KOPT-K1 (cell line): Measurements from ENCODE around the gene GATAD2B.
"Not testable (repeated sequence)": the region's sequence is repeated elsewhere in the genome, so short reads cannot be mapped to it uniquely, and the experiment has no call there.

Source experiments
- H3K27ac ChIP-seq: fragments of 200-600 bp; sonication (generic); 2 replicates; pipeline ENCODE4 v1.5.1; 2016; ENCODE audit warnings: antibody characterized with exemption, mild to moderate bottlenecking, low read depth, low read length; ENCODE audit not compliant: poor library complexity, severe bottlenecking
- H3K36me3 ChIP-seq: fragments of 200-600 bp; sonication (generic); 2 replicates; pipeline ENCODE4 v1.5.1; 2017; ENCODE audit warnings: antibody characterized with exemption, mild to moderate bottlenecking, low read length, moderate library complexity; ENCODE audit not compliant: insufficient read depth
- H3K9me3 ChIP-seq: fragments of 200-600 bp; sonication (generic); 2 replicates; pipeline ENCODE4 v1.5.1; 2017; ENCODE audit warnings: antibody characterized with exemption, low read length, mild to moderate bottlenecking; ENCODE audit not compliant: insufficient read depth, poor library complexity, severe bottlenecking

Gene GATAD2B

GRCh38 chr1:153773096-153773921, 149.5 kb downstream of the GATAD2B start:
- H3K27ac ChIP-seq, result no peak overlapping the region
- H3K36me3 ChIP-seq, result peaks cover 60% of the 10 kb centered on the region
- no peaks in the 10 kb centered on the region for H3K9me3 ChIP-seq

DNA sequence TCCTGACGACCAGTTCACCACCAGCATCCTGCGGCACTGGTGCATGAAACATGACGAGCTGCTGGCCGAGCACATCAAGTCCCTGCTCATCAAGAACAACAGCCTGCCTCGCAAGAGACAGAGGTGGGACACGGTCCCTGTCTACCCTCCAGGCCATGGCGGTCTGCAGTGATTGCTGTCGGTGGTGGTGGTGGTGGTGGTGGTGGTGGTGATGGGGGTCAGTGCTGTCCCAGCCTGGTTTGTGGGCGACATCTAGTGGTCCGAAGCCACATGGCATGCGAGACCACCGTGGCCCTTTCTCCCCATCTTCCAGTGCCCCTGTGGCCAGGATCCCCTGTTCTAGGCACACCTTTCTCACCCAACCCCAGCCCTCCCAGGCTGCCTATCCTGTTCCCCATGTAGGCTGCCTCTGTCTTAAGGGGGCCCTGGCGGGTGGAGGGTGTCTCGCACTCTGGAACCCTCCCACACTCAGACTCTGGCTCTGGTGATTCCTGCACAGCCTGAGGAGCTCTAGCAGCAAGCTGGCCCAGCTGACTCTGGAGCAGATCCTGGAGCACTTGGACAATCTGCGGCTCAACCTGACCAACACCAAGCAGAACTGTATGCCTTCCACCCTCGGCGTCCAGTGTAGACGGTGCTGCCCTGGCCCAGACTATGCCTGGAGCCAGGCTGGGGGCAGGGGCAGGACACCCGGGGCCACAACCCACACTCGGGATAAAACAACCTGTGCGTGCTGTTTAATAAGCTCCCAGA, 150.8 kb downstream of the GATAD2B start:
- H3K9me3 ChIP-seq, result no peaks in the 10 kb centered on the region
- no peak overlapping the region for H3K27ac ChIP-seq
- H3K36me3 ChIP-seq, result peaks cover 73% of the 10 kb centered on the region

DNA sequence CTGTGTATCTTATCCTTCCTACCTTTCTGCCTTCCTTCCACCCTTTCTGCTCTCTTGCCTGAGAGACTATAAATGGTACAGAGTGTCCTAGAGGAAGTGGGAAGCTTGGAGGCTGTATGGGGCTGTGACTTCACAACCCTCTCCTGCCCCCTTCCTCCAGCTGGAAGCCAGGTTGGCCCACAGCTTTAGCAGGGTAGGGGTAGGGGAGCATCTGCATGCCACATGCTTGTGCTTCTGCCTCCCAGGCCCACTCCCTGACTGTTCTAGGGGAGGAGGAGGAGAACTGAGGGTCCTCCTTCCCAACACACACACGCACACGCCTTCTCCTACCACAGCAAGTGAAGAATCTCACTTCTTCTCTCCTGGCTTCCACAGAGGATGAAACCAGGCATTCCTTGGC, 151.5 kb downstream of the GATAD2B start:
- Histone ChIP-seq H3K36me3 (peaks cover 78% of the 10 kb centered on the region), H3K27ac (no peak overlapping the region)

GRCh38 chr1:153770797-153771196, 152.0 kb downstream of the GATAD2B start:
- Histone ChIP-seq H3K36me3 (peaks cover 78% of the 10 kb centered on the region), H3K27ac (no peak overlapping the region)

More for the DNA sequence above, 151.5 kb downstream of the GATAD2B start:
- H3K9me3 ChIP-seq, result no peaks in the 10 kb centered on the region

DNA sequence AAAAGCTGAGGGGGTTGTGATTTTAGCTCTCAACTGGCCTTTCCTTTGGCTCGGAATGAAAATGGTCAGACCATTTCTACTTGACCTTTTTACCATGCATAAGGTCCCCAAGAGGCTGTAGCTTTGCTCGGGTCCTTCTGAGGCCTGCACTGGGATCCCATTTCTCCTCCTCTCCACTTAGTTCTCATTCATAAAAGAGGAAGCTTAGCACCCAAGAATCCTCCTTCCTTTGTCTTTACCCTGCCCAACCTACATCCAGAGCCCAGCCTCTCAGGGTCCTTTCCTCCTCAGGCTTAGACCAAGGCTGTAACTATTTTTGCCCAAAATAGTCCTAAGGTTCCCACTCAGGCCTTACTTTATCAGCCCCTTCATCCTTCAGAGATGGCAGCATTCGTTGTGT, 153.6 kb downstream of the GATAD2B start:
- Histone ChIP-seq H3K36me3 (peaks cover 87% of the 10 kb centered on the region), H3K9me3 (no peaks in the 10 kb centered on the region), H3K27ac (no peak overlapping the region)

More at GRCh38 chr1:153770797-153771196, 152.0 kb downstream of the GATAD2B start:
- H3K9me3 ChIP-seq, result no peaks in the 10 kb centered on the region

DNA sequence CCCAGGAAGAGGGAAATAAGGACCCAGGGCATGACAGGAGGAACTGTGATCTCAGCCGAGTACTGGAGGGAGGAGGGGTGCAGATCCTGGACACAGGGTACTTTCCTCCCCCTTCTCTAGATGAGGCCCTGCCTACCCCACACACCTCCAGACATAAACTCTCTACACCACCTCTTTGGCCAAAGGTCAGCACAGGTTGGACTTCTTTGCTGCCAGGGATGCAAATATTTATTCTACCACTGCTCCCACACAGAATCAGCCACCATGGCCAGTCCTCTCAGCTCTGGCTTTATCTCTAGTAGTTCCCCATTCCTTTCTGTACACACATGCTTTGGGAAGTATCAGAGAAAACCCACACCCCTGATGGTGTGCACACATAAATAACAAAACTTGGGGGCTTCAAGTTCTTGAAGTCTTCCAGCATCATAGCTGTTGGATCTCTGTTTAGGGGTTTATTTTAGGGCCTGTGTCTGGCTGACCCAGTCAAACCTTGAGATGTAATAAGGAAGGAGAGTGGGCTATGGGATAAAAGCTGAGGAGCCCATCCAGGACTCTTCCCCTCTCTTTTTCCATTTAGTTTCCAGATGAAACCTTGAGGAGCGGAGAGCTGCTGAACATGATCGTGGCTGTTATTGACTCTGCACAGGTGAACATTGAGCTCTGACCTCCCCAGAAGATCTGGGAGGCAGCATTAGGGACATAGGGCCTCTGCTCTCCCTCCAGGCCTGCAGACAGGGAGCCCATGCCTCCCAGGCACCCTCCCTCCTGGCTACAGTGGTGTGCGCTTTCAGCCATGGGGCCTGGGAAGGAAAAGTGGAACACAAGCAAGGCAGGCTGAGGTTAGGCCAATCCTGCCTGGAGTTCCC, 154.2 kb downstream of the GATAD2B start:
- no peaks in the 10 kb centered on the region for H3K9me3 ChIP-seq
- H3K36me3 ChIP-seq, result peaks cover 87% of the 10 kb centered on the region
- no peak overlapping the region for H3K27ac ChIP-seq

DNA sequence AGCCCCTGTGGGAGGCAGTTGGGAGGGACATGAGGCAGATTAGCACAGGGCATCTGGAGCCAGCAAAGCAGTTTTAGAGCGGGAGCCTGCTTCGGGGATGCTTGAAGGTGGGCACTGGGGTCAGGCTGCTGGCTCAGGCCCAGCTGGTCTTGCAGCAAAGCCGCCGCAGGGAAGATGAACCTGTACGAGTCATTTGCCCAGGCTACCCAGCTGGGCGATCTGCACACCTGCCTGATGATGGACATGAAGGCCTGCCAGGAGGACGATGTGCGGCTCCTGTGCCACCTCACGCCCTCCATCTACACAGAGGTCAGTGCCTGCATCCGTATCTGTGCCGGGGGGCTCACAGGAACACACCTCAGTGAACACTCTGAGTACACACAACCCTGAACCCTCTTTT, 155.3 kb downstream of the GATAD2B start:
- no peaks in the 10 kb centered on the region for H3K9me3 ChIP-seq
- H3K27ac ChIP-seq, result no peak overlapping the region
- peaks cover 88% of the 10 kb centered on the region for H3K36me3 ChIP-seq

GRCh38 chr1:153766663-153767062, 156.1 kb downstream of the GATAD2B start:
- H3K36me3 ChIP-seq, result peaks cover 88% of the 10 kb centered on the region
- not testable (repeated sequence) for H3K9me3 ChIP-seq, H3K27ac ChIP-seq

GRCh38 chr1:153764310-153764709, 158.5 kb downstream of the GATAD2B start:
- Histone ChIP-seq H3K36me3 (peaks cover 88% of the 10 kb centered on the region), H3K27ac (no peak overlapping the region), H3K9me3 (no peaks in the 10 kb centered on the region)

- H3K27ac ChIP-seq, result no peak overlapping the region
- peaks cover 88% of the 10 kb centered on the region for H3K36me3 ChIP-seq
These were observed 159.2 kb downstream of the GATAD2B start for GRCh38 chr1:153763365-153764225.

DNA sequence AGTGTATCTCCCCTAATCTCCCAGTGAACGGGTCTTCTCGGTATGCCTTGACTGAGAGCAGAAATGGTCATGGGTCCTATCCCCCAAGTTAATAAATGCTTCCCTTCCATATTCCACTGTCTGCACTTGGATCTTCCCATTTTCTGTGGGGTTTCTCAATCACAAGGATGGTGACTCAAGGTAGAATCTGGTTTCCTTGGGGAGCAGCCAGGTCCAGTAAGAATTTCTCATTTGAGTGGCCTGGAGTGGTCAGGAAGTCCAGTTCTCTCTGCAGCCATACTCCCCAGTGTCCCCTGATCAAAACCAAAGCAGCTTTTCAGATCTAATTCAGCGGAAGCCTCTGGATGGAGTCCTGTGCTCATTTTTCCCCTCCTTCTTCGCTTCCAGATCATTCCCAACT, 162.3 kb downstream of the GATAD2B start:
- H3K27ac ChIP-seq, result no peak overlapping the region
- no peaks in the 10 kb centered on the region for H3K9me3 ChIP-seq
- peaks cover 96% of the 10 kb centered on the region for H3K36me3 ChIP-seq

More at GRCh38 chr1:153763365-153764225, 159.2 kb downstream of the GATAD2B start:
- no peaks in the 10 kb centered on the region for H3K9me3 ChIP-seq
